AML-193 (cell line): ENCODE measurements around the gene ZNF503.

ENCODE experiments used
- DNase-seq, 2 experiments: peaks; one replicate each; lab custom pipeline; 2025; lab: John Stamatoyannopoulos, UW

Gene ZNF503

GRCh38 chr10:75352650-75353049 is 48.9 kb downstream of the ZNF503 start:
- no peak for DNase-seq

DNA sequence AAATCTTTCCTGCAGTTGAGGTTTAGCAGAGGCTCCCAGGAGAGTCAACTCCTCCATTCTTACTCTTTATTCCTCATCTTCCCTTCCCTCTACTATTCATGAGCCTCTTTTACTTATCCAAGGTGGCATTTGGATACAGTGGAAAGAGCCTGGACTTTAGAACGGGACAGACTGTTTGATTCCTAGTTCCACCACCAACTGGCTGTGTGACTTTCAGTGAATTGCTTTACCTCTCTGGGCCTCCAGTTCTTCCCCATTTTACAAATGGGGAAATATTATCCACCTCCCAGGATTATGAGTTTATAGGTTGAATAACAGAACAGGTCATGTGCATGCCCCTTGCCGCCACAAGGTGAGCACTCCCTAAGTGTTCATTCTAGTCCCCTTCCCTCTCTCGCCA is 49.9 kb downstream of the ZNF503 start:
- DNase-seq: no peak

DNA sequence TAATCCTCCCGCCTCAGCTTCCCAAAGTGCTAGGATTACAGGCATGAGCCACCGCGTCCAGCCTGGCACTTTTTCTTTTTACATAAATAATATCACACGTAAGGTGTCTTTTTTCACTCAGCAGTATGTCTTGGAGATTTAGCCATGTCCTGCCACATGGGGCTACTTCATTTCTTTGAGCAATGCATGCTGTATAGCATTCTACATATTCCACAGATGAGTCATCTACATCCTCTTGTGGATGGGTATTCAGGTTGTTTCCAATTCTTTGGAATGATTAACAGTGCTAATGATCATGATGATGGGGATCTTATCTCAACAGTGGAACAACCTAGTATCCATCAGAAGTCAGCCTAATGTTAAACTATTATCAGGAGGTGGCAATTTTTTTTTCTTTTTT is 50.8 kb downstream of the ZNF503 start:
- DNase-seq: no peak
